HEK293 (cell line): Measurements from ENCODE around the gene TUT1.

Experiments
- EGR2 ChIP-seq: fragments of 450-650 bp; formaldehyde crosslinking; IDR thresholded peaks from 2 replicates; pipeline ENCODE4 v1.5.1; 2016; ENCODE audit warnings: low read depth, missing biosample characterization, missing genetic modification characterization
- GLIS2 ChIP-seq: fragments of 450-650 bp; formaldehyde crosslinking; IDR thresholded peaks from 2 replicates; pipeline ENCODE4 v1.5.1; 2016; ENCODE audit warnings: missing biosample characterization, missing genetic modification characterization
- HOXD13 ChIP-seq: sonication (generic); formaldehyde crosslinking; IDR thresholded peaks from 2 replicates; pipeline ENCODE4 v1.8.0; 2022; ENCODE audit warnings: missing genetic modification reagents, borderline replicate concordance
- IKZF3 ChIP-seq: fragments of 450-650 bp; IDR thresholded peaks from 2 replicates; pipeline ENCODE4 v1.5.0; 2018; ENCODE audit warnings: missing biosample characterization, mild to moderate bottlenecking, missing genetic modification characterization, moderate library complexity
- KLF1 ChIP-seq: fragments of 450-650 bp; formaldehyde crosslinking; IDR thresholded peaks from 2 replicates; pipeline ENCODE4 v1.5.1; 2016; ENCODE audit warnings: missing biosample characterization, missing genetic modification characterization
- KLF10 ChIP-seq: fragments of 450-650 bp; IDR thresholded peaks from 2 replicates; pipeline ENCODE4 v1.5.1; 2018; ENCODE audit warnings: missing biosample characterization, mild to moderate bottlenecking, missing genetic modification characterization
- KLF9 ChIP-seq: fragments of 450-650 bp; formaldehyde crosslinking; IDR thresholded peaks from 2 replicates; pipeline ENCODE4 v1.5.1; 2016; ENCODE audit warnings: missing biosample characterization, missing genetic modification characterization, low read depth
- MEIS1 ChIP-seq: sonication (generic); formaldehyde crosslinking; IDR thresholded peaks from 2 replicates; pipeline ENCODE4 v1.8.1; 2022; ENCODE audit warnings: missing genetic modification reagents, mild to moderate bottlenecking, borderline replicate concordance
- PRDM10 ChIP-seq: fragments of 450-650 bp; formaldehyde crosslinking; IDR thresholded peaks from 2 replicates; pipeline ENCODE4 v1.5.1; 2016; ENCODE audit warnings: missing biosample characterization, missing genetic modification characterization
- SALL2 ChIP-seq: fragments of 450-650 bp; formaldehyde crosslinking; IDR thresholded peaks from 2 replicates; pipeline ENCODE4 v1.5.0; 2017; ENCODE audit warnings: missing biosample characterization, mild to moderate bottlenecking, missing genetic modification characterization, borderline replicate concordance
- SP3 ChIP-seq: fragments of 450-650 bp; formaldehyde crosslinking; IDR thresholded peaks from 2 replicates; pipeline ENCODE4 v1.5.1; 2016; ENCODE audit warnings: missing biosample characterization, missing genetic modification characterization
- YY1 ChIP-seq: fragments of 450-650 bp; formaldehyde crosslinking; IDR thresholded peaks from 2 replicates; pipeline ENCODE4 v1.5.1; 2018; ENCODE audit warnings: missing biosample characterization, missing genetic modification characterization
- ZNF121 ChIP-seq: fragments of 450-650 bp; formaldehyde crosslinking; IDR thresholded peaks from 2 replicates; pipeline ENCODE4 v1.5.1; 2016; ENCODE audit warnings: missing biosample characterization, missing genetic modification characterization
- ZNF132 ChIP-seq: fragments of 450-650 bp; formaldehyde crosslinking; IDR thresholded peaks from 2 replicates; pipeline ENCODE4 v1.5.1; 2017; ENCODE audit warnings: missing biosample characterization, missing genetic modification characterization, borderline replicate concordance
- ZNF133 ChIP-seq: fragments of 450-650 bp; formaldehyde crosslinking; IDR thresholded peaks from 2 replicates; pipeline ENCODE4 v1.5.1; 2016; ENCODE audit warnings: missing biosample characterization, missing genetic modification characterization
- ZNF138 ChIP-seq: fragments of 450-650 bp; formaldehyde crosslinking; IDR thresholded peaks from 2 replicates; pipeline ENCODE4 v1.5.1; 2016; ENCODE audit warnings: missing biosample characterization, missing genetic modification characterization, borderline replicate concordance
- ZNF146 ChIP-seq: fragments of 450-650 bp; formaldehyde crosslinking; IDR thresholded peaks from 2 replicates; pipeline ENCODE4 v1.5.1; 2016; ENCODE audit warnings: missing biosample characterization, missing genetic modification characterization
- ZNF174 ChIP-seq: fragments of 450-650 bp; formaldehyde crosslinking; IDR thresholded peaks from 2 replicates; pipeline ENCODE4 v1.5.0; 2017; ENCODE audit warnings: missing biosample characterization, mild to moderate bottlenecking, missing genetic modification characterization
- ZNF239 ChIP-seq: fragments of 450-650 bp; formaldehyde crosslinking; IDR thresholded peaks from 2 replicates; pipeline ENCODE4 v1.5.1; 2016; ENCODE audit warnings: missing biosample characterization, missing genetic modification characterization
- ZNF354C ChIP-seq: fragments of 450-650 bp; formaldehyde crosslinking; IDR thresholded peaks from 2 replicates; pipeline ENCODE4 v1.5.1; 2016; ENCODE audit warnings: missing biosample characterization, missing genetic modification characterization, low read depth, borderline replicate concordance
- ZNF37A ChIP-seq: fragments of 450-650 bp; IDR thresholded peaks from 2 replicates; pipeline ENCODE4 v1.5.1; 2018; ENCODE audit warnings: missing biosample characterization, missing genetic modification characterization
- ZNF416 ChIP-seq: fragments of 450-650 bp; formaldehyde crosslinking; IDR thresholded peaks from 2 replicates; pipeline ENCODE4 v1.5.1; 2016; ENCODE audit warnings: missing biosample characterization, missing genetic modification characterization
- ZNF501 ChIP-seq: fragments of 450-650 bp; formaldehyde crosslinking; IDR thresholded peaks from 2 replicates; pipeline ENCODE4 v1.5.1; 2016; ENCODE audit warnings: missing biosample characterization, missing genetic modification characterization
- ZNF514 ChIP-seq: fragments of 450-650 bp; formaldehyde crosslinking; IDR thresholded peaks from 2 replicates; pipeline ENCODE4 v1.5.1; 2016; ENCODE audit warnings: missing biosample characterization, missing genetic modification characterization
- ZNF521 ChIP-seq: fragments of 450-650 bp; formaldehyde crosslinking; IDR thresholded peaks from 2 replicates; pipeline ENCODE4 v1.5.1; 2017; ENCODE audit warnings: missing biosample characterization, mild to moderate bottlenecking, missing genetic modification characterization
- ZNF580 ChIP-seq: fragments of 450-650 bp; formaldehyde crosslinking; IDR thresholded peaks from 2 replicates; pipeline ENCODE4 v1.5.1; 2016; ENCODE audit warnings: missing biosample characterization, missing genetic modification characterization
- ZNF600 ChIP-seq: fragments of 450-650 bp; formaldehyde crosslinking; IDR thresholded peaks from 2 replicates; pipeline ENCODE4 v1.5.1; 2016; ENCODE audit warnings: missing biosample characterization, missing genetic modification characterization
- ZNF621 ChIP-seq: fragments of 450-650 bp; formaldehyde crosslinking; IDR thresholded peaks from 2 replicates; pipeline ENCODE4 v1.5.1; 2017; ENCODE audit warnings: missing biosample characterization, missing genetic modification characterization
- ZNF629 ChIP-seq: fragments of 450-650 bp; formaldehyde crosslinking; IDR thresholded peaks from 2 replicates; pipeline ENCODE4 v1.5.1; 2017; ENCODE audit warnings: missing biosample characterization, missing genetic modification characterization
- ZSCAN30 ChIP-seq: fragments of 450-650 bp; IDR thresholded peaks from 2 replicates; pipeline ENCODE4 v1.5.1; 2018; ENCODE audit warnings: missing biosample characterization, mild to moderate bottlenecking, missing genetic modification characterization, moderate library complexity
- TF ChIP-seq, protein P1 (sequence below): fragments of 450-650 bp; formaldehyde crosslinking; IDR thresholded peaks from 2 replicates; pipeline ENCODE4 v1.5.1; 2016; ENCODE audit warnings: missing biosample characterization, missing genetic modification characterization
- TF ChIP-seq, protein P2 (sequence below): fragments of 450-650 bp; formaldehyde crosslinking; IDR thresholded peaks from 2 replicates; pipeline ENCODE4 v1.5.1; 2016; ENCODE audit warnings: missing biosample characterization, missing genetic modification characterization
- TF ChIP-seq, protein P3 (sequence below): fragments of 450-650 bp; formaldehyde crosslinking; IDR thresholded peaks from 2 replicates; pipeline ENCODE4 v1.5.0; 2017; ENCODE audit warnings: missing biosample characterization, missing genetic modification characterization, borderline replicate concordance

The TUT1 gene

DNA sequence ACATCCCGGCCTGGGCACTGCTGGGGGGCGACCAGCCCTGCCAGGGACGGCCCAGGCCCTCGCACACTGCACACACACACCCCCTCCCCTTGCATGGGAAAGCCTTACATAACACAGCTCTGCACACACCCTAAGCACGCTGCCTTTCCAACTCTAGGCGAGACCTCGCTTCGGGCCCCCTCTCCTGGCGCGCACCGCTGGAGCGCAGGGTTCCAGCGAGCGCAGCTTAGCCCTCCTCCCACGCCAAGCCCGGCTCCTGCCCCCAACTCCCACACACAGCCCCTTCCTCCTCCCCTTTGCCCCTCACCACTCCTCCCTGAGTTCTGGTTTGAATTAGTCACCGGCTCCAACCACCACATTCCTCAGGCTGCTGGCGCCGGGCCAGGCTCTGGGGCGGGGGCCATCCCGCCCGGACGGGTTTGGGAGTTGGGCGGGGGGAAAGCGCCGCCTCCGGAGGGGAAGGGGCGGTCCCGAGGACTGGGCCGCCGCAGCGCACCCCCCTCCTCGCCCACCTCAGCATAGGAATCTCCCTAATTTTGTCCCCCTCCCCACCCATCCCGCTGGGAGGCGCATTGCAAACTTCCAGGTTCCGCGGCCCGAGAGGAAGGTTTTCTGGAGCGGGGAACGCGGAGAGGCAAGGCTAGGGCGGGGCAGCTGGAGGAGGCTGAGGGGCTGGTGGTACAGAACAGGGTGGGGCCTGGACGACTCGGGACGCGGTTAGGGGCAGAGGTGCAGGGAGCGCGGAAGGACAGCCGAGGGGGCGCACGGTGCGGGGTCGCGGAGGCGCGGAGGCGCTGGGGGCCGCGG lies 45.7 kb downstream of the TUT1 start (continued):
- TF ChIP-seq YY1 (tag by site-specific recombination) = no peak
- peak; percentile 59; the same call in 1 of the 2 replicates for TF ChIP-seq ZNF629 (tag by site-specific recombination)
- peak; percentile 70 for TF ChIP-seq PRDM10 (tag by site-specific recombination)
- TF ChIP-seq SALL2 (tag by site-specific recombination) = no peak
- peak; percentile 87 for TF ChIP-seq KLF1 (tag by site-specific recombination)
- TF ChIP-seq HOXD13 (CRISPR knock-in tag) = no peak
- TF ChIP-seq, protein P1, sequence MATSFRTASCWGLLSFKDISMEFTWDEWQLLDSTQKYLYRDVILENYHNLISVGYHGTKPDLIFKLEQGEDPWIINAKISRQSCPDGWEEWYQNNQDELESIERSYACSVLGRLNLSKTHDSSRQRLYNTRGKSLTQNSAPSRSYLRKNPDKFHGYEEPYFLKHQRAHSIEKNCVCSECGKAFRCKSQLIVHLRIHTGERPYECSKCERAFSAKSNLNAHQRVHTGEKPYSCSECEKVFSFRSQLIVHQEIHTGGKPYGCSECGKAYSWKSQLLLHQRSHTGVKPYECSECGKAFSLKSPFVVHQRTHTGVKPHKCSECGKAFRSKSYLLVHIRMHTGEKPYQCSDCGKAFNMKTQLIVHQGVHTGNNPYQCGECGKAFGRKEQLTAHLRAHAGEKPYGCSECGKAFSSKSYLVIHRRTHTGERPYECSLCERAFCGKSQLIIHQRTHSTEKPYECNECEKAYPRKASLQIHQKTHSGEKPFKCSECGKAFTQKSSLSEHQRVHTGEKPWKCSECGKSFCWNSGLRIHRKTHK (tag by site-specific recombination) = no peak
- TF ChIP-seq KLF10 = peak; percentile 92
- peak; percentile 98 for TF ChIP-seq EGR2 (tag by site-specific recombination)
- no peak for TF ChIP-seq ZNF174 (tag by site-specific recombination)
- TF ChIP-seq ZNF521 (tag by site-specific recombination) = no peak
- TF ChIP-seq ZNF501 (tag by site-specific recombination) = no peak
- TF ChIP-seq ZNF600 (tag by site-specific recombination) = peak; percentile 91
- TF ChIP-seq ZNF138 (tag by site-specific recombination) = no peak
- TF ChIP-seq, protein P2, sequence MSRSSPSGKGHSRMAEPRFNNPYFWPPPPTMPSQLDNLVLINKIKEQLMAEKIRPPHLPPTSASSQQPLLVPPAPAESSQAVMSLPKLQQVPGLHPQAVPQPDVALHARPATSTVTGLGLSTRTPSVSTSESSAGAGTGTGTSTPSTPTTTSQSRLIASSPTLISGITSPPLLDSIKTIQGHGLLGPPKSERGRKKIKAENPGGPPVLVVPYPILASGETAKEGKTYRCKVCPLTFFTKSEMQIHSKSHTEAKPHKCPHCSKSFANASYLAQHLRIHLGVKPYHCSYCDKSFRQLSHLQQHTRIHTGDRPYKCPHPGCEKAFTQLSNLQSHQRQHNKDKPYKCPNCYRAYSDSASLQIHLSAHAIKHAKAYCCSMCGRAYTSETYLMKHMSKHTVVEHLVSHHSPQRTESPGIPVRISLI = no peak
- TF ChIP-seq GLIS2 (tag by site-specific recombination) = peak; percentile 97
- TF ChIP-seq KLF9 (tag by site-specific recombination) = peak; percentile 73
- no peak for TF ChIP-seq ZNF132 (tag by site-specific recombination)
- TF ChIP-seq ZNF621 (tag by site-specific recombination) = no peak
- no peak for TF ChIP-seq ZNF580 (tag by site-specific recombination)
- TF ChIP-seq ZNF146 (tag by site-specific recombination) = no peak
- no peak for TF ChIP-seq ZNF121 (tag by site-specific recombination)
- TF ChIP-seq MEIS1 (CRISPR knock-in tag) = no peak
- no peak for TF ChIP-seq ZNF133
- no peak for TF ChIP-seq ZNF416 (tag by site-specific recombination)
- TF ChIP-seq ZNF37A (tag by site-specific recombination) = no peak
- no peak for TF ChIP-seq ZNF239
- TF ChIP-seq IKZF3 = peak; percentile 82
- TF ChIP-seq SP3 (tag by site-specific recombination) = peak; percentile 91
- no peak for TF ChIP-seq ZSCAN30 (tag by site-specific recombination)
- no peak for TF ChIP-seq ZNF514 (tag by site-specific recombination)
- TF ChIP-seq, protein P3, sequence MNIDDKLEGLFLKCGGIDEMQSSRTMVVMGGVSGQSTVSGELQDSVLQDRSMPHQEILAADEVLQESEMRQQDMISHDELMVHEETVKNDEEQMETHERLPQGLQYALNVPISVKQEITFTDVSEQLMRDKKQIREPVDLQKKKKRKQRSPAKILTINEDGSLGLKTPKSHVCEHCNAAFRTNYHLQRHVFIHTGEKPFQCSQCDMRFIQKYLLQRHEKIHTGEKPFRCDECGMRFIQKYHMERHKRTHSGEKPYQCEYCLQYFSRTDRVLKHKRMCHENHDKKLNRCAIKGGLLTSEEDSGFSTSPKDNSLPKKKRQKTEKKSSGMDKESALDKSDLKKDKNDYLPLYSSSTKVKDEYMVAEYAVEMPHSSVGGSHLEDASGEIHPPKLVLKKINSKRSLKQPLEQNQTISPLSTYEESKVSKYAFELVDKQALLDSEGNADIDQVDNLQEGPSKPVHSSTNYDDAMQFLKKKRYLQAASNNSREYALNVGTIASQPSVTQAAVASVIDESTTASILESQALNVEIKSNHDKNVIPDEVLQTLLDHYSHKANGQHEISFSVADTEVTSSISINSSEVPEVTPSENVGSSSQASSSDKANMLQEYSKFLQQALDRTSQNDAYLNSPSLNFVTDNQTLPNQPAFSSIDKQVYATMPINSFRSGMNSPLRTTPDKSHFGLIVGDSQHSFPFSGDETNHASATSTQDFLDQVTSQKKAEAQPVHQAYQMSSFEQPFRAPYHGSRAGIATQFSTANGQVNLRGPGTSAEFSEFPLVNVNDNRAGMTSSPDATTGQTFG (tag by site-specific recombination) = no peak
- no peak for TF ChIP-seq ZNF354C
